K562 (cell line): ENCODE data around the gene HINT2. TPM values are rescaled to one million over a fixed set of nuclear protein-coding genes. Genes with fewer than 3 reads are reported as not detected.

Experiments
- BHLHE40 ChIP-seq: IDR thresholded peaks from 2 replicates; pipeline ENCODE4 v1.6.1; 2011; ENCODE audit warnings: low read length, improper control_type of control experiment
- CGGBP1 ChIP-seq: fragments of 250-450 bp; sonication (Bioruptor Pico); IDR thresholded peaks from 2 replicates; pipeline ENCODE4 v1.9.0; 2021; ENCODE audit warnings: mild to moderate bottlenecking
- ESRRA ChIP-seq: fragments of 450-650 bp; IDR thresholded peaks from 2 replicates; pipeline ENCODE4 v1.6.1; 2014; ENCODE audit warnings: low read depth, mild to moderate bottlenecking, moderate library complexity, borderline replicate concordance
- KDM1A ChIP-seq, 2 experiments: fragments of 450-650 bp; IDR thresholded peaks; 2 replicates each; pipeline ENCODE4 v1.6.1; 2016; ENCODE audit warnings: mild to moderate bottlenecking in 2 of 2
- NFATC3 ChIP-seq: fragments of 450-650 bp; IDR thresholded peaks from 2 replicates; pipeline ENCODE4 v1.6.1; 2017; ENCODE audit warnings: mild to moderate bottlenecking
- NFE2 ChIP-seq: IDR thresholded peaks from 2 replicates; pipeline ENCODE4 v1.6.1; 2014; ENCODE audit warnings: antibody characterized with exemption, low read depth
- NR2C1 ChIP-seq, 2 experiments: fragments of 450-650 bp; IDR thresholded peaks; 2 replicates each; pipeline ENCODE4 v1.6.1; 2017; ENCODE audit warnings: mild to moderate bottlenecking in 2 of 2, antibody characterized with exemption in 1 of 2, inconsistent platforms in 1 of 2, missing compliant biosample characterization in 1 of 2, missing genetic modification characterization in 1 of 2
- RCOR1 ChIP-seq, 2 experiments: IDR thresholded peaks; 2 replicates each; pipeline ENCODE4 v1.6.1; 2012; ENCODE audit warnings: low read depth in 2 of 2, low read length in 2 of 2, borderline replicate concordance in 1 of 2, improper control_type of control experiment in 1 of 2
- TOE1 ChIP-seq, 2 experiments: fragments of 450-650 bp in 1 of 2; sonication (generic) in 1 of 2; formaldehyde crosslinking in 1 of 2; IDR thresholded peaks; 2 replicates each; pipeline versions ENCODE4 v1.7.1 to v1.8.0; 2016 to 2022; ENCODE audit warnings: borderline replicate concordance in 2 of 2, mild to moderate bottlenecking in 2 of 2, antibody characterized with exemption in 1 of 2, inconsistent platforms in 1 of 2, low read depth in 1 of 2, missing genetic modification reagents in 1 of 2, moderate library complexity in 1 of 2
- ZBTB40 ChIP-seq, 2 experiments: fragments of 450-650 bp in 1 of 2; sonication (generic) in 1 of 2; formaldehyde crosslinking in 1 of 2; IDR thresholded peaks; 2 replicates each; pipeline versions ENCODE4 v1.7.1 to v1.9.0; 2016 to 2022; ENCODE audit warnings: inconsistent platforms in 1 of 2, mild to moderate bottlenecking in 1 of 2, missing genetic modification reagents in 1 of 2
- polyA plus RNA-seq, 8 experiments: library from polyadenylated mRNA; depleted of rRNA in 4 of 8; stranded (reverse) in 5 of 8; unstranded in 3 of 8; fragments of >200 nt; fragmentation: Nextera tagmentation in 2 of 8; fragmentation: Illumina TruSeq in 1 of 8; extraction: Ambion mirVana in 2 of 8; extraction: Trizol in 1 of 8; gene quantifications; 2 replicates each; pipeline versions ENCODE4 v1.2.1 to v1.2.3, GENCODE V29; 2011 to 2014; ENCODE audit warnings: inconsistent platforms in 1 of 8, missing spikeins in 1 of 8
- total RNA-seq, 7 experiments: library from RNA; depleted of rRNA in 6 of 7; stranded (reverse); fragments of >200 nt in 6 of 7; fragmentation: Illumina TruSeq in 2 of 7; extraction: Trizol in 2 of 7; gene quantifications; 2 replicates each; pipeline versions ENCODE4 v1.2.1 to v1.2.3, GENCODE V29; 2011 to 2021; ENCODE audit warnings: low replicate concordance in 1 of 7
- TF ChIP-seq, protein P1 (sequence below): fragments of 450-650 bp; formaldehyde crosslinking; IDR thresholded peaks from 2 replicates; pipeline ENCODE4 v1.4.0; 2022; ENCODE audit warnings: missing genetic modification characterization
- TF ChIP-seq, protein P2 (sequence below): sonication (generic); formaldehyde crosslinking; IDR thresholded peaks from 2 replicates; pipeline ENCODE4 v1.5.0; 2020; ENCODE audit warnings: missing genetic modification reagents

HINT2 gene
- total and polyA plus RNA-seq, 9 of the 15 experiments (the other 6 are each of a cell fraction or from before 2014, with no cell fraction given) = 5.6 to 44.1 (median 27.9) TPM

- TF ChIP-seq ZBTB40 (IDR thresholded peaks at IDR 0.05) = peak; percentile 46; the same call in 1 of the 2 replicates
- no peak for TF ChIP-seq ZBTB40 (CRISPR knock-in tag; IDR thresholded peaks at IDR 0.05)
- TF ChIP-seq TOE1 (IDR thresholded peaks at IDR 0.05; ENCODE audit: borderline replicate concordance) = peak; percentile 66; the same call in 1 of the 2 replicates
- TF ChIP-seq TOE1 (CRISPR knock-in tag; IDR thresholded peaks at IDR 0.05; ENCODE audit: borderline replicate concordance, low read depth) = no peak
- TF ChIP-seq NFE2 = peak; percentile 59
- TF ChIP-seq, protein P1, sequence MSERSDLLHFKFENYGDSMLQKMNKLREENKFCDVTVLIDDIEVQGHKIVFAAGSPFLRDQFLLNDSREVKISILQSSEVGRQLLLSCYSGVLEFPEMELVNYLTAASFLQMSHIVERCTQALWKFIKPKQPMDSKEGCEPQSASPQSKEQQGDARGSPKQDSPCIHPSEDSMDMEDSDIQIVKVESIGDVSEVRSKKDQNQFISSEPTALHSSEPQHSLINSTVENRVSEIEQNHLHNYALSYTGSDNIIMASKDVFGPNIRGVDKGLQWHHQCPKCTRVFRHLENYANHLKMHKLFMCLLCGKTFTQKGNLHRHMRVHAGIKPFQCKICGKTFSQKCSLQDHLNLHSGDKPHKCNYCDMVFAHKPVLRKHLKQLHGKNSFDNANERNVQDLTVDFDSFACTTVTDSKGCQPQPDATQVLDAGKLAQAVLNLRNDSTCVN (CRISPR knock-in tag) = no peak
- TF ChIP-seq RCOR1 (IDR thresholded peaks at IDR 0.05; ENCODE audit: borderline replicate concordance in 1 of 2, low read depth in 2 of 2, low read length in 2 of 2) = 0 out of 4 replicates have a peak, but pooled peaks of 1 of the 2 experiments have one; percentile 27
- TF ChIP-seq NR2C1 (IDR thresholded peaks at IDR 0.05) = peak; percentile 96
- peak; percentile 96 for TF ChIP-seq NR2C1 (tag; IDR thresholded peaks at IDR 0.05)
- TF ChIP-seq BHLHE40 = peak; percentile 49; the same call in 1 of the 2 replicates
- no peak for TF ChIP-seq CGGBP1
- peak; percentile 70 to 79; a peak in 3 of 4 replicates for TF ChIP-seq KDM1A (IDR thresholded peaks at IDR 0.05)
- peak; percentile 21; the same call in 1 of the 2 replicates for TF ChIP-seq ESRRA
- TF ChIP-seq NFATC3 = no peak
- TF ChIP-seq, protein P2, sequence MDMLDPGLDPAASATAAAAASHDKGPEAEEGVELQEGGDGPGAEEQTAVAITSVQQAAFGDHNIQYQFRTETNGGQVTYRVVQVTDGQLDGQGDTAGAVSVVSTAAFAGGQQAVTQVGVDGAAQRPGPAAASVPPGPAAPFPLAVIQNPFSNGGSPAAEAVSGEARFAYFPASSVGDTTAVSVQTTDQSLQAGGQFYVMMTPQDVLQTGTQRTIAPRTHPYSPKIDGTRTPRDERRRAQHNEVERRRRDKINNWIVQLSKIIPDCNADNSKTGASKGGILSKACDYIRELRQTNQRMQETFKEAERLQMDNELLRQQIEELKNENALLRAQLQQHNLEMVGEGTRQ (CRISPR knock-in tag) = peak; percentile 55; the same call in 1 of the 2 replicates
These were observed 19.7 kb upstream of the HINT2 start (continued) for GRCh38 chr9:35834260-35835215.
